Ishikawa (cell line): ENCODE measurements around the gene ARL2.

Experiments used
- CEBPB ChIP-seq: IDR thresholded peaks from 2 replicates; pipeline ENCODE4 v1.6.1; 2012
- CREB1 ChIP-seq: IDR thresholded peaks from 2 replicates; pipeline ENCODE4 v1.6.1; 2012; ENCODE audit warnings: low read depth
- EGR1 ChIP-seq: IDR thresholded peaks from 2 replicates; pipeline ENCODE4 v1.6.1; 2012
- EP300 ChIP-seq: IDR thresholded peaks from 2 replicates; pipeline ENCODE4 v1.6.1; 2012; ENCODE audit warnings: borderline replicate concordance
- FOXM1 ChIP-seq: IDR thresholded peaks from 2 replicates; pipeline ENCODE4 v1.6.1; 2012; ENCODE audit warnings: low read depth, borderline replicate concordance
- MAX ChIP-seq: IDR thresholded peaks from 2 replicates; pipeline ENCODE4 v1.6.1; 2012
- RAD21 ChIP-seq: IDR thresholded peaks from 2 replicates; pipeline ENCODE4 v1.6.1; 2012; ENCODE audit warnings: low read depth
- REST ChIP-seq: IDR thresholded peaks from 2 replicates; pipeline ENCODE4 v1.6.1; 2012; ENCODE audit warnings: low read depth, mild to moderate bottlenecking
- TAF1 ChIP-seq: IDR thresholded peaks from 2 replicates; pipeline ENCODE4 v1.6.1; 2012; ENCODE audit warnings: low read depth, mild to moderate bottlenecking
- TCF12 ChIP-seq: IDR thresholded peaks from 2 replicates; pipeline ENCODE4 v1.6.1; 2012; ENCODE audit warnings: low read depth
- TEAD4 ChIP-seq: IDR thresholded peaks from 2 replicates; pipeline ENCODE4 v1.6.1; 2012
- USF1 ChIP-seq: IDR thresholded peaks from 2 replicates; pipeline ENCODE4 v1.6.1; 2012
- YY1 ChIP-seq: IDR thresholded peaks from 2 replicates; pipeline ENCODE4 v1.6.1; 2012; ENCODE audit warnings: low read depth
- ZBTB7A ChIP-seq: IDR thresholded peaks from 2 replicates; pipeline ENCODE4 v1.6.1; 2012; ENCODE audit warnings: low read depth

- TF ChIP-seq EP300 (no peak), RAD21 (no peak), YY1 (no peak), REST (no peak), TCF12 (no peak), MAX (no peak), TAF1 (no peak), TEAD4 (no peak), CREB1 (no peak), CEBPB (no peak), FOXM1 (no peak), ZBTB7A (no peak), USF1 (no peak), EGR1 (no peak)
Measured at GRCh38 chr11:64967375-64967774, 46.6 kb upstream of the ARL2 start.
